GM15510 (cell line): ENCODE results near the gene ALG8.

Experiments used
- POLR2A ChIP-seq: IDR thresholded peaks from 3 replicates; pipeline ENCODE4 v1.6.1; 2011; ENCODE audit warnings: borderline replicate concordance; ENCODE audit not compliant: insufficient read length; ENCODE audit errors: extremely low read depth

The ALG8 gene

GRCh38 chr11:78069465-78069864 lies 70.0 kb downstream of the ALG8 start:
- no peak for TF ChIP-seq POLR2A

DNA sequence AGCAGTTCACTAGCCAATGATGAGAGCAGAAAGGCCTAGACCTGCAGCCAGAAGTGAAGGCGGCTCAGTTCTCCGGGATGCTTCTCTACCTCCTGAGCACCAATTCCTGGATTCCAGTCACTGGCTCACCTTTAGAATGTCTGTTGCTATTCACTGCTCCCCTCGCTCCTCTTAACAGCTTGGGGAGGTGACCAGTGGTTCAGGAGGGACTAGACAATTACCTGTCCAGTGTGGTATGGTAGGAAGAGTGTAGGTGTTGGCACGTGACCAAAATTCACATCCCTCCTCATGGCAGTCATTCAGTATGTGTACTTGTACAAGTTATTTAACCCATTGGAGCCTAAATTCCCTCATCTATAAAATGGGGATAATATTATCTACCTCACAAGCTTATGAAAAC lies 71.7 kb downstream of the ALG8 start:
- TF ChIP-seq POLR2A: no peak

- TF ChIP-seq POLR2A: no peak
Measured at GRCh38 chr11:78066471-78066870, 73.0 kb downstream of the ALG8 start.

DNA sequence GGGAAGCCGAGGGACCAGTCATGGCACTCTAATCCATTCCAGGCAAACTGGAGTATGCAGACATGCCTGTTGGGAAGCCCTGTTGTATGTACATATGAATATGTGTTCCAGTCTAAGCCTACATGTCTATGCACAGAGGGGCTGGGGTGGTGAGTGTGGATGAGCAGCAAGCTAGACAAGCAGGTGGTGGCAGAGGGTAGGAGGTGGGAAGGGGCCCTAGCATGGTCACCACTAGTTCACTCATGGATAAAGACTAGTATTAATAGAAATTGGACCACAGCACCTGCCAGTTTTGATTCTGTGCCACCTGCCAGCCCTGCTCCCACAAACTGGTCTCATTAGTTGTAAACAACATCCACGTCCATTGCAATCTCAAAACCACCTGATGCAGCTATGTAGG lies 74.2 kb downstream of the ALG8 start:
- TF ChIP-seq POLR2A: no peak

- TF ChIP-seq POLR2A: no peak
Measured at GRCh38 chr11:78063440-78064181, 75.8 kb downstream of the ALG8 start, which contains the start of gene THRSP. Gene THRSP (plus strand): TSS chr11:78063861. CDS start chr11:78063882, 21 bp downstream.

GRCh38 chr11:78062671-78063070 lies 76.8 kb downstream of the ALG8 start:
- no peak for TF ChIP-seq POLR2A

GRCh38 chr11:78061921-78062311 lies 77.5 kb downstream of the ALG8 start:
- no peak for TF ChIP-seq POLR2A

DNA sequence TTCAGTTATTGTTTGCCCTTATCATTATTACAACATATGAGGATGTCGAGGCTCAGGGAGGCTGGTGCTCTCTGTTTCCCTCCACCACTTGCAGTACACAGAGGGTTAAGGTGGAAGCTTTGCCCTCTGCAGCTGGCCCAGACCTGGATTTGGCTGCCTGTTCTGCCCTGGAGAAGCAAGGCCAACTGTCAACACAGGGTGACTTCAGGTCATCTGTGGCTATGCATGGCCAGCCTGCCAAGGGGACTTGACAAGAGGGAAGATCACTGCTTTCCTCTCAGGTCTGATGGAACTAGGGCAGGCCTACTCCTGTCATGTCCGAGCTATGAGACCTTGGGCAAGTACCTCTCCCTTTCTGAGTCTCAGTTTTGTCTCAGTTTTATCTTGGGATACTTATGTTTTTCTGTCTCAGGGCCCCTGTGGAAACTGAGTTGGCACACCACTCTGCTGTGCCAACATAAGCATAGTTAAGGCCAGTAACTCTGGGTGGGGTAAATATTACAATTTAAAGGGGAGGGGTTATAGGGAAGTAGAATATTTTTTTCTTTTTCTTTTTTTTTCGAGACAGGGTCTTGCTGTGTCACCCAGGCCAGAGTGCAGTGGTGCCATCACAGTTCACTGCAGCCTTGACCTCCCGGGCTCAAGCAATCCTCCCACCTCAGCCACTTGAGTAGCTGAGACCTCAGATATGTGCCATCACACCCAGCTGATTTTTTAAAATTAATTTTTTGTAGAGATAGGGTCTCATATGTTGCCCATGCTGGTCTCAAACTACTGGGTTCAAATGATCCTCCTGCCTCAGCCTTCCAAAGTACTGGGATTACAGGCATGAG lies 78.1 kb downstream of the ALG8 start:
- no peak for TF ChIP-seq POLR2A

DNA sequence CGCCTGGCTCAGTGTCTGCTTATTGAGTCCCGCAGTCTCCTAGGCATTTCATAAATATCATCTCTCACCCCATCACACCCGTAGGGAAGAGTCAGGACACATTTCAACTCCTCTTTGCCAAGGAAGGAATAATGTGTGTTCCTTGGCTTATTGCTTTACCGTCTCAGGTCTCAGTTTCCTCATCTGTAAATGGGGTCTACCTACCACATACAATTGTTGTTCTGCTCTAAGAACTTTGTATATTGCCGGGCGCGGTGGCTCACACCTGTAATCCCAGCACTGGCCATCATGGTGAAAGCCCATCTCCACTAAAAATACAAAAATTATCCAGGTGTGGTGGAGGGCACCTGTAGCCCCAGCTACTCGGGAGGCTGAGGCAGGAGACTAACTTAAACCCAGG lies 78.9 kb downstream of the ALG8 start:
- TF ChIP-seq POLR2A: no peak

- TF ChIP-seq POLR2A: no peak
Measured at GRCh38 chr11:78057462-78058055, 81.9 kb downstream of the ALG8 start.

- TF ChIP-seq POLR2A: no peak
Measured at GRCh38 chr11:78056093-78056492, 83.3 kb downstream of the ALG8 start.

GRCh38 chr11:78054971-78055370 lies 84.5 kb downstream of the ALG8 start:
- no peak for TF ChIP-seq POLR2A

GRCh38 chr11:78050964-78051831 lies 88.2 kb downstream of the ALG8 start:
- no peak for TF ChIP-seq POLR2A
